LoVo (cell line): ENCODE data around the gene MAGEB16.
A peak's percentile ranks its signal among the peaks of the same experiment; 100 is the strongest.

Experiments
- DNase-seq: peaks from one replicate; pipeline ENCODE4 v3.0.0-alpha.2; 2016; ENCODE audit warnings: low spot score

MAGEB16 gene

GRCh38 chrX:35798042-35798441 is at the start of gene MAGEB16:
TSS of gene MAGEB16 (plus strand) at chrX:35798342. CDS start at chrX:35802197, 3,855 bp downstream.
- DNase-seq: no peak

GRCh38 chrX:35773958-35774564 is 24.1 kb upstream of the MAGEB16 start:
- DNase-seq: no peak

GRCh38 chrX:35785075-35785474 is 13.1 kb upstream of the MAGEB16 start:
- no peak for DNase-seq

GRCh38 chrX:35786271-35786670 is 11.9 kb upstream of the MAGEB16 start:
- DNase-seq: no peak

GRCh38 chrX:35787867-35788266 is 10.3 kb upstream of the MAGEB16 start:
- DNase-seq: no peak

GRCh38 chrX:35800474-35800873 is 2.3 kb downstream of the MAGEB16 start:
- no peak for DNase-seq

GRCh38 chrX:35809781-35810180 is 11.6 kb downstream of the MAGEB16 start:
- no peak for DNase-seq

GRCh38 chrX:35819241-35819640 is 21.1 kb downstream of the MAGEB16 start:
- DNase-seq: no peak

GRCh38 chrX:35826503-35826902 is 28.4 kb downstream of the MAGEB16 start:
- peak; percentile 1 for DNase-seq

GRCh38 chrX:35829501-35829900 is 31.4 kb downstream of the MAGEB16 start:
- DNase-seq: no peak

GRCh38 chrX:35841872-35842271 is 43.7 kb downstream of the MAGEB16 start:
- DNase-seq: no peak

GRCh38 chrX:35842674-35843073 is 44.5 kb downstream of the MAGEB16 start:
- DNase-seq: no peak

- DNase-seq: no peak
These were observed 49.6 kb downstream of the MAGEB16 start for GRCh38 chrX:35847736-35848135.
